ENCODE data around the gene HSD11B1. TPM values are rescaled to one million over a fixed set of nuclear protein-coding genes. Genes with fewer than 3 reads are reported as not detected.
A peak's percentile ranks its signal among the peaks of the same experiment; 100 is the strongest.

HSD11B1 gene
- not detected for polyA plus RNA-seq

DNA sequence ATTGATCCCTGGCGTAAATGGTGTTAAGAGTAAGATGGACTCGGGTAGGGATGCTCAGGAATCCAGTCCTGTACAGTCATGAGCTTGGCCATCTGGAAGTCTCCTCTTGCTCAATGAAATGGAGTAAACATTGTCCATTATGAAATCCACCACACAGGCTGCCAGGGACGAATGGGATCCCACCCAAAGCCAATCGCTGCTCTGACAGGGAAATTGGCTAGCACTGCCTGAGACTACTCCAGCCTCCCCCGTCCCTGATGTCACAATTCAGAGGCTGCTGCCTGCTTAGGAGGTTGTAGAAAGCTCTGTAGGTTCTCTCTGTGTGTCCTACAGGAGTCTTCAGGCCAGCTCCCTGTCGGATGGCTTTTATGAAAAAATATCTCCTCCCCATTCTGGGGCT is at the start of gene HSD11B1:
Gene HSD11B1 (plus strand): TSS at position 263 of the 400 bp plus-strand sequence. CDS start 97 bp downstream, at position 360.
- H3K4me3 Mint-ChIP-seq = no peak within 1 kb of the TSS
- no peaks in the 10 kb centered on the region for H3K4me1 Mint-ChIP-seq
- peaks cover 0 to 2% (median 0%) of the 10 kb centered on the region in 3 donors for H3K27me3 Mint-ChIP-seq (ENCODE audit: low read depth in 3 of 3)
- DNase-seq = no peak
- H3K36me3 Mint-ChIP-seq = no peaks in the 10 kb centered on the region
- H3K27ac Mint-ChIP-seq = no peak within 1 kb of the TSS
- H3K9me3 Mint-ChIP-seq = no peaks in the 10 kb centered on the region

DNA sequence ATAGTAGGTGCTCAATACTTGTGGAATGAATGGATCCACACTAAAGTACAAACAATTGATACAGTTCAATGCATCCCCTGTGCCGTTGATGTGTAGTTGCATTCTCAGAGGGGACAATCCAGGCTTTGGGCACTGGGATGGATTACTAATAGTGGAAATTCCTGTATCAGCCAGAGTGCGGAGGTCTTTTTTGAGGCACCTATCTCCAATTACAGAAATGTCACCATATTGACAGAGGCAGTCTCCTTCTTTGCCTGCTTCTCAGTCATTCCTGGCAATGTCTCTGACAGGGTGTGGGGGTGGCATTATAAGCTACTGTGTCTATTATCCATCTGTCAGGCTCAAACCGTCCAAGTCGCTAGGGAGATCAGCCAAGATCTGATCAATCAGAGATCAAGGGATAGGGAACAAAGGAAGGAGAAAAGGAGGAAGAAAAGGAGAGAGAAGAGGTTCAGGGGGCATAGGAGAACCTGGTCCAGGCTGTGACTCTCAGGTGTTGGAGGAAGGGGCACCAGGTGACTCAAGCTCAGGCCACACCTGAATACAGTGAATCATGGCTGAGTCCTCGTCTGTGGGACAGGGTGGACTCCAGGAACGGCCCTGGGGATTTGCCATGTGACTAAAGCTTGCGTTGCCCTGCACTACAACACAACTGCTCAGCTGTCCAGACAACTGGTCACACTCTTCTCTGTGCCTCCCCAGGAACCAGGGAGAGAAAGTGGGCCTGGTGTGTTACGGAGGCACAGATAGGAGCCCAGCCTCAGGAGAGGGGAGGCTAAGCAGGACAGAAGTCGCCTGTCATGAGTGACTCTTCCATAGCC is 49.0 kb upstream of the HSD11B1 start:
- peaks cover 0 to 5% (median 2%) of the 10 kb centered on the region in 3 donors for H3K27me3 Mint-ChIP-seq (ENCODE audit: low read depth in 3 of 3)
- H3K4me3 Mint-ChIP-seq = no peak overlapping the region
- DNase-seq = no peak
- H3K4me1 Mint-ChIP-seq = peaks cover 0 to 3% of the 10 kb centered on the region in 2 donors
- no peak overlapping the region for H3K27ac Mint-ChIP-seq
- no peaks in the 10 kb centered on the region for H3K9me3 Mint-ChIP-seq
- H3K36me3 Mint-ChIP-seq = no peaks in the 10 kb centered on the region

DNA sequence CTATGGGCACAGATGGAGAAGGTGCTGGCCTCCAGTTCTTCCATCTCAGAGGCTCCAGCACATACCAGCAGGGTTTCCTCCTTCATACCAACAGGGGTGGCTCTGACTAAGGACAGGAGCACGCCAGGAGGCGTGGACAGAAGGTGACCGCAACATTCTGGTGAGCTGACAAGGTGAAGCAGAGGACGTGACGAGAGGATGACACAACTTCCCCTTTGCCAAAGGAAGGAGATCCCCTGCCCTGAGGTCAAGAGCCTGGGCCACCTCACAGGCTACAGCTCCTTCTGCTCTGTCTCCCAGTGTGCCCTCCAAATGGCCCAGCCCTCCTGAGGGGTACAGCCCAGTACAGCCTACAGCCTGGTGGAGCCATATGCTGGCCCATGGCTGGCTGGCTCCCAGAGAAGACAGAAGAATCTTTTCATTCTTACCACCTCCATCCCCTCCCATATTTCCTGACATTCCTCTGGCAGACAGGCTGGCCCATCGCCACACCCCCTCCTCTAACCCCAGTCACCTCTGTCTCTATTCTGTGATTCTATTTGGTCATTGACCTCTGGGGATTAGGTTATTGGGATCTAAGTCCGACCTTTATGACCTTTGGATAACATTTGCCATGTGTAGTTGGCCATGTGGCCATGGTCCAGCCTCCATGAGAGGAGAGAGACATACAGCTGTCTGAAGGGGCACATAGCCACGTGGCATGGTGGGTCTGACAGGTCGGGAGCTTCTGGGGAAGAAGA is 47.3 kb upstream of the HSD11B1 start:
- Mint-ChIP-seq H3K36me3 (peaks cover 0 to 4% (median 0%) of the 10 kb centered on the region in 3 donors), H3K27me3 (ENCODE audit: low read depth in 3 of 3) (peaks cover 0 to 5% (median 2%) of the 10 kb centered on the region in 3 donors), H3K9me3 (no peaks in the 10 kb centered on the region), H3K27ac (no peak overlapping the region), H3K4me3 (no peak overlapping the region), H3K4me1 (no peaks in the 10 kb centered on the region)
- no peak for DNase-seq

DNA sequence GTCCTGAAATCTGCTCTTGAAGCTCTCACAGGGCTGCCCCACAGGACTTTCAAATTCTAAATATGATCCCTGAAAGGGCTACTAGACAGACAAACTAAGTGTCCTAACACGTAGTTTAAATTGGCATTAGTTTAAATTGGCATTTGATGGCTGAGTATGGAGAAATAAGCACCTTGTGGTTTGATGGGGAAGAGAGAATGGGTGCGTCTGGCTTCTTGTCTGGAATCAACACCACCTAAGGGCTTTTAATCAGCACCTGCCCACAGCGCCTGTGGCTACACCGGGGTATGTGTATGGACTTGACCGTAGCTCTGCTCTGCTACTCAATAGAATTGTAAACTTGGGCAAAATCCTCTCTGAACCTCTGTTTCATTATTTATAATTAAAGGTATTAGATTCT is 46.7 kb upstream of the HSD11B1 start:
- Mint-ChIP-seq H3K27me3 (ENCODE audit: low read depth in 3 of 3) (peaks cover 0 to 5% (median 2%) of the 10 kb centered on the region in 3 donors), H3K36me3 (peaks cover 0 to 5% (median 2%) of the 10 kb centered on the region in 3 donors), H3K27ac (no peak overlapping the region), H3K9me3 (no peaks in the 10 kb centered on the region), H3K4me3 (no peak overlapping the region), H3K4me1 (no peaks in the 10 kb centered on the region)
- no peak for DNase-seq

DNA sequence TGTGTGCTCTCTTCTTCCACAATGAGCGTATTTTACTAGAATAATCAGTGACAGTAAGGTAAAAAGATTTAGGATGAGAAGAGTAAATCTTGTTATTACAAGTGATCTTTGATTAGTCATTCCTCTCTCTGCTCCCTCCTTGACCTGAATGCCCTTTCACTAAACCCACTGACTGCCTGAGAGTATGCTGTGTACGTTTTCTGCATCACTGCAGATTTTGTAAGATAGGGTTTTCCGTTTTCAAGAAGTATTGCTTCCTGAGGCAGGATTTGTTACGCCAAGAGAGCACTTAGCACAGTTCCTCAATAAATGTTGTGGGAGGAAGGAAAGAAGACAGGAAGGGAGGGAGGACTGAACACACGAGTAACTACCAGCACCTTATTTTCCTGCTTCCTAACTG is 44.7 kb upstream of the HSD11B1 start:
- Mint-ChIP-seq H3K36me3 (peaks cover 0 to 9% (median 5%) of the 10 kb centered on the region in 3 donors), H3K9me3 (no peaks in the 10 kb centered on the region), H3K27me3 (ENCODE audit: low read depth in 3 of 3) (peaks cover 0 to 3% (median 2%) of the 10 kb centered on the region in 3 donors), H3K4me3 (no peak overlapping the region), H3K27ac (no peak overlapping the region), H3K4me1 (no peaks in the 10 kb centered on the region)
- no peak for DNase-seq

DNA sequence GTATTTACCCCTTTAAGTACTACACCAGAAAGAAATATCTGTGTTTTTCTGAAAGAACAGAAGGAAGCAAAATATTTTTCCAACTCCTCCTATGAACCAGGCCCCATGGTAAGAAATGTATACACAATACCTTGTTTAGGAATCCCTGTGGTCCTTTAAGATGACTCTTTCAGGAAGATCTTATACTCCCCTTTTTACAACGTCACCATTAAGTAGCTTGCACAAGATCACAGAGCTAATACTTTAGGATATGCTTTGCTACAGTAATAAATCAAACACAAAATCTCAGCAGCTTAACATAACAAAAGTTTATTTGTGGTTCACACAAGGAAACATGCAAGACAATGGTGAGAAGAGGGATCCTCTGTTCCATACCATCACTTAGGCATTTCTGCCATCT is 43.6 kb upstream of the HSD11B1 start:
- H3K4me1 Mint-ChIP-seq = no peaks in the 10 kb centered on the region
- peaks cover 0 to 9% (median 5%) of the 10 kb centered on the region in 3 donors for H3K36me3 Mint-ChIP-seq
- H3K9me3 Mint-ChIP-seq = no peaks in the 10 kb centered on the region
- no peak for DNase-seq
- no peak overlapping the region for H3K27ac Mint-ChIP-seq
- peaks cover 0 to 3% (median 2%) of the 10 kb centered on the region in 3 donors for H3K27me3 Mint-ChIP-seq (ENCODE audit: low read depth in 3 of 3)
- no peak overlapping the region for H3K4me3 Mint-ChIP-seq

DNA sequence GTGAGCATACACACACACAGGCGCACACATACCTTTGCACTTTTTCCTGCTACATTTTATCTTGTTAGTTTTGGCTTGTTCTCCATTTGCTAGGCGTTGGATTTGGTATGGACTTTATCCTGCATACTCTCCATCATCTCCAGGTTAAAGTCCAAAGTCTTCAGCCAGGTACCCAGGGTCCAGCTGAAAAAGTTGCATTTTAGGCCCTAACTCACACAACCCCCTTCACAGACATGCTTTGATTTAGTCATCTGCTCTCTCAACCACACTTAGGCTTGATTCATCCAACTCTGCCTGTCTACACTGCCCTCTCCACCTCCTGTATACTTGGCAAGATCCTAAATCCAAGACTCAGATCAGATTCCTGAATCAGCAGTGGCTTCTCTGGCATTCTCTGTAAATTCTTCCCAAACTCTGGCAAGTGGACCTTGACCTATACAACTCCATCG is 41.7 kb upstream of the HSD11B1 start:
- no peaks in the 10 kb centered on the region for H3K4me1 Mint-ChIP-seq
- peaks cover 0 to 9% (median 5%) of the 10 kb centered on the region in 3 donors for H3K36me3 Mint-ChIP-seq
- no peak for DNase-seq
- H3K27me3 Mint-ChIP-seq (ENCODE audit: low read depth in 3 of 3) = peaks cover 0 to 3% (median 2%) of the 10 kb centered on the region in 3 donors
- no peaks in the 10 kb centered on the region for H3K9me3 Mint-ChIP-seq
- no peak overlapping the region for H3K4me3 Mint-ChIP-seq
- no peak overlapping the region for H3K27ac Mint-ChIP-seq

DNA sequence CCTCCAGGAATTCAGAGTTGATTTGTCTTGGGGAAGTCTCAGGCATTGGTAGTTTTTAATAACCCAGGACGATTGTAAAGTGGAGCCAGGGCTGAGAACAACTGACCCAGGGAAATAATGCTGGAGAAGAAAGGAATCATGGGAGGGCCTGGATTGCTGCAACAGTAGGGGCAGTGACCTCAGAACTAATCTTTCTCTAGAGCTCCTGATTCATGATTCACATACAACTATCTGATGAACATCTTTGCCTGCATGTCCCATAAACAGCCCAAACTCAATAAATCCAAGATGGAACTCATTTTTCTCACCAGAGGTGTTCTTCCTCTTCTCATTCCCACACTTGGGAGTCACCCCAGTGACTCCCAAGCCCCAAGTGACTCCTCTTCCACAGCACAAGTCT is 37.5 kb upstream of the HSD11B1 start:
- H3K4me1 Mint-ChIP-seq = no peaks in the 10 kb centered on the region
- H3K36me3 Mint-ChIP-seq = peaks cover 0 to 5% (median 5%) of the 10 kb centered on the region in 3 donors
- H3K4me3 Mint-ChIP-seq = no peak overlapping the region
- no peak for DNase-seq
- no peaks in the 10 kb centered on the region for H3K9me3 Mint-ChIP-seq
- H3K27me3 Mint-ChIP-seq (ENCODE audit: low read depth in 3 of 3) = peaks cover 0 to 5% (median 1%) of the 10 kb centered on the region in 3 donors
- no peak overlapping the region for H3K27ac Mint-ChIP-seq

DNA sequence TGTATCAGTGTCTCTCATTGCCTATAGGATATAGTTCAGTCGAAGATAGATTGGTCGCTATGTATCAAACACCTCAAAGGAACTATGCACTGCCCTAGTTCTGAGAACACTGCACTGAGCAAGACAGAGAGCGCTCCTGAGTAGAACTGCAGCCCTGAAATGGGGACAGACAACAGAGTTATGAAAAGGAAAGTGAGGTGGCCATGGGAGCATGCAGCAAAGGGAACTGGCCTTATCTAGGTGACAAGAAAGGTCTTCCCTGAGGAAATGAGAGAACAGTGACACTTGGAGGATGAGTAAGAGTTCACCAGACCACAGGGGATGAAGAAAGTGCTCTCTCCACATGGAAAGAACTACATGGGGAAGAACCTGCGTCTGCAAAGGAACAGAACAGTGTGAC is 36.9 kb upstream of the HSD11B1 start:
- Mint-ChIP-seq H3K4me3 (no peak overlapping the region), H3K27me3 (ENCODE audit: low read depth in 3 of 3) (peaks cover 0 to 5% (median 1%) of the 10 kb centered on the region in 3 donors), H3K27ac (no peak overlapping the region), H3K4me1 (peaks cover 0 to under 1% of the 10 kb centered on the region in 2 donors), H3K36me3 (peaks cover 0 to 5% (median 5%) of the 10 kb centered on the region in 3 donors), H3K9me3 (no peaks in the 10 kb centered on the region)
- DNase-seq = no peak

DNA sequence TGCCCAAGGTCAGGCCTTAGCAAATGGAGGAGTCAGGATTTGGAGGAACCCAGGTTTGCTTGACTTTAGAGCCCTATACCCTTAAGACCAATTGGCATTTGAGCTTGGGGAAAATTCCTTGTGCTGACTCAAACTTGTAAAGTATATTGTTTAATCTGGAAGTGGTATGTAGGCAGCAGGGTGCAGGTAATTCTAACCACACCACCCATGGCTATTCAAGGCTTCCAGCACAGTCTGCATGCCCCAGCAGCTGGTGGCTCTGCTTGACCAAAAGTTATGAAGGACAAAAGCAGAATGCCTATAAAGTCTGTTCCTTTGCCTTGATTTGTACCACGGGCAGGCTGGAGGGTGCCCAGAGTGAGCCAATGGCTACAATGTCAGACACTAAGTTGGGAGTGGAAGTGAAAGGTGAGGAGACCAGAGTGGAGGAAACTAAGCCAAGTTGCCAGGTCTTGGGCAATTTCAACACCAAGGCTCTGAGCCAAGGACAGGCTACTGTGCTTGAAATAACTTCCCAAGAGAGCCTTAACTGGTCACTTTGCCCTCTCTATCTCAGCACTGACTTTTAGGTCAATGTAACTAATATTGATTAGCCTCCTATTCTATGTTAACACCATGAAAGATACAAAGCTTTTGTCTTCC is 34.1 kb upstream of the HSD11B1 start:
- Mint-ChIP-seq H3K4me1 (peaks cover 13 to 15% of the 10 kb centered on the region in 2 donors), H3K27ac (no peak overlapping the region), H3K36me3 (no peaks in the 10 kb centered on the region), H3K9me3 (no peaks in the 10 kb centered on the region), H3K4me3 (no peak overlapping the region), H3K27me3 (ENCODE audit: low read depth in 3 of 3) (peaks cover 7 to 8% (median 8%) of the 10 kb centered on the region in 3 donors)
- DNase-seq = no peak

DNA sequence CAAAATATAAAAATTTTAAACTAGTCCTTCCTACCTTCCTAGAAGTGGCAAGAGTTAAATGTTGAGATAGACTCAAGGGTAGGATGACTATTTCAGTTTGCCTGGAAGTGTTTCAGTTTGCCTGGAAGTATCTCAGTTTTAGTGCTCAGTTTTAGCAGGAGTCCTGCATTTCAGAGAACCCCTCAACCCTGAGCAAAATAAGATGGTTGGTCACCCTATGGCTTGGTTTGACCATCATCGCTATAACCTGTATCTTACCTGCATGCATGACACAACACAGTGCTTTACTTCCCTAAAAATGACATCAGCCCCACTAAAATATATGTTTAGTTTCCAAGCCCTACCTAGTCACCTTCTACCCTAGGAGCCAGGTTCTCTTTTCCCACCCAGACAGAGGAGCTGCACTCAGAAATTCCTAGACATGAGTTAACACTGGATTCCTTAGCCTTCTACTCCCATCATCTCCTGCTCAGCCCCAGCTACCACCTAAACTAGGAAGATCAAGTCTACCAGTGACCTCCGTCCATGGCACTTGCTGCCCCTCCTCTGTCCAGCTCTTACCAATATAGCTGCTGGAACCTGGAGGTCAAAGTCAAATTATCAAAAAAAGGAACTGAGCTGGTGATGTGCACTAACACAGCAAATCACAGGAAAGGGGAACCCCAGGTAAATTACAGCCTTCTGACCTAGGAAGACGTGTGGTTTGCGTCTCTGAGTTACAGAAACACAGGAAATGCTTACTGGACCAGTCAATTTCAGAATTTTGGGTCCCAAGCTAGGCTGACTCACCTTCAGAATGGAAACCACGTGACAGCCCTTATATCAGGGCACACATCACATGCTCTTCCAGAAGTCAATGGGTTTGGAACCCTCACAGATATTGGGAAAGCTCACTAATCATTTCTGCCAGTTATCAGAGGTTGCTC is 31.7 kb upstream of the HSD11B1 start:
- no peak overlapping the region for H3K4me3 Mint-ChIP-seq
- H3K9me3 Mint-ChIP-seq = no peaks in the 10 kb centered on the region
- no peak overlapping the region for H3K27ac Mint-ChIP-seq
- H3K27me3 Mint-ChIP-seq (ENCODE audit: low read depth in 3 of 3) = peaks cover 13 to 22% (median 21%) of the 10 kb centered on the region in 3 donors
- peak in 1 of 3 donors; percentile 9 for DNase-seq
- H3K36me3 Mint-ChIP-seq = no peaks in the 10 kb centered on the region
- peaks cover 15 to 18% of the 10 kb centered on the region in 2 donors for H3K4me1 Mint-ChIP-seq

DNA sequence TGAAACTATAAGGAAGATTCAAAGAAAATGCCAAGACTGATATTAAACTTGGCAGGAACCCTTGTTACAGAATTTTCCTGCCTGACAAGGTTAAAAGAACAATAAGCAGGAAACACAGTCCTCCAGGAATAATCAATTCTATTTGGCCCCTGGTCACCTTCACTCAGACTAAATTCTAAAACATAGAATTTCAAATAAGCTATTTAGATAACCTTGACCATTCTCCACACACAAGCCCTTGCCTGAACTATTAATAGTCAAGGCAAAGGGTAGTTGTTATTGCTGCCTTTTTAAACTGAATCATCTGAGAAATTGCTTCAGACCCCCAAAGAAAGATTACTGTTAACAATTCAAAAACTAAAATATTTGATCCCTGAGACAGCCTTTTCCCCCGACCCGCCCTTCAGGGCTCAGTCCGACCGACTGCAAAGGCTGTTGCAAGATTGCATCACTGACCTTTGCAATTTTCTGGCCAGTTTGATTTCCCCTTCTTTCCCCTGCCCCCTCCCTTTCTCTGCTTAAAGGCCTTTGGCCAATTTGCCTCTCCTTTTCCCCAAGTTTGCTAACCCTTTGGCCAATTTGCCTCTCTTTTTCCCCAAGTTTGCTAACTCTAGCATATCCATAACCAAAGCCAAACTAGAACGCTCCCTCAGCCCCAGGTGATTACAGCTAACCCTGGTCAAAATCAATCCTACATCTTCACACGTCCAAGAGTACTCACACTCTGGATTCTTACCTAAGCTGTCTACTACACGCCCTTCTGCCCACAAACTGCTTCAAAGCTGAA is 30.8 kb upstream of the HSD11B1 start:
- Mint-ChIP-seq H3K9me3 (no peaks in the 10 kb centered on the region), H3K27me3 (ENCODE audit: low read depth in 3 of 3) (peaks cover 15 to 28% (median 25%) of the 10 kb centered on the region in 3 donors), H3K4me3 (no peak overlapping the region), H3K27ac (no peak overlapping the region), H3K36me3 (peaks cover 0 to 4% (median 0%) of the 10 kb centered on the region in 3 donors), H3K4me1 (peaks cover 15 to 18% of the 10 kb centered on the region in 2 donors)
- no peak for DNase-seq
